ENCODE data around the gene GRIK3.

Gene GRIK3

GRCh38 chr1:36784147-36784859 is 250.0 kb downstream of the GRIK3 start:
- H3K4me2 ChIP-seq (ENCODE audit: low read length) = no peak overlapping the region
- no peaks in the 10 kb centered on the region for H3K4me1 ChIP-seq (ENCODE audit: control insufficient read depth, low read length)
- H3K9me2 ChIP-seq (replicated peaks; ENCODE audit: control insufficient read depth, low read length) = no peaks in the 10 kb centered on the region
- H3K27ac ChIP-seq (ENCODE audit: low read depth, low read length) = no peak overlapping the region
- H3K79me2 ChIP-seq (ENCODE audit: control insufficient read depth, low read length) = no peaks in the 10 kb centered on the region
- no peaks in the 10 kb centered on the region for H3K9me3 ChIP-seq (ENCODE audit: control insufficient read depth, insufficient read depth, low read length)
- no peaks in the 10 kb centered on the region for H3K36me3 ChIP-seq (ENCODE audit: control insufficient read depth, low read length)
- peaks cover 8% of the 10 kb centered on the region; the same call in 1 of the 2 replicates for H3K27me3 ChIP-seq (ENCODE audit: control insufficient read depth, low read length)
- H3K4me3 ChIP-seq (ENCODE audit: low read length) = no peak overlapping the region
- no peaks in the 10 kb centered on the region for H3F3A ChIP-seq (ENCODE audit: control insufficient read depth, insufficient read depth)
- TF ChIP-seq CTCF (IDR thresholded peaks at IDR 0.05; ENCODE audit: low read depth, low read length, poor library complexity, severe bottlenecking) (no peak), EZH2phosphoT487 (IDR thresholded peaks at IDR 0.05; ENCODE audit: borderline replicate concordance, low read length) (no peak)
- no peaks in the 10 kb centered on the region for H4K20me1 ChIP-seq (ENCODE audit: control insufficient read depth, insufficient read depth, low read depth, low read length)

- Histone ChIP-seq H3K9me2 (replicated peaks; ENCODE audit: control insufficient read depth, low read length) (no peaks in the 10 kb centered on the region), H3K9me3 (ENCODE audit: control insufficient read depth, insufficient read depth, low read length) (no peaks in the 10 kb centered on the region), H3K4me1 (ENCODE audit: control insufficient read depth, low read length) (no peaks in the 10 kb centered on the region), H3K79me2 (ENCODE audit: control insufficient read depth, low read length) (no peaks in the 10 kb centered on the region), H3K4me2 (ENCODE audit: low read length) (no peak overlapping the region), H3F3A (ENCODE audit: control insufficient read depth, insufficient read depth) (no peaks in the 10 kb centered on the region), H3K4me3 (ENCODE audit: low read length) (no peak overlapping the region), H4K20me1 (ENCODE audit: control insufficient read depth, insufficient read depth, low read depth, low read length) (no peaks in the 10 kb centered on the region), H3K27me3 (ENCODE audit: control insufficient read depth, low read length) (peaks cover 8% of the 10 kb centered on the region; the same call in 1 of the 2 replicates), H3K27ac (ENCODE audit: low read depth, low read length) (no peak overlapping the region), H3K36me3 (ENCODE audit: control insufficient read depth, low read length) (no peaks in the 10 kb centered on the region)
- TF ChIP-seq EZH2phosphoT487 (IDR thresholded peaks at IDR 0.05; ENCODE audit: borderline replicate concordance, low read length) (no peak), CTCF (IDR thresholded peaks at IDR 0.05; ENCODE audit: low read depth, low read length, poor library complexity, severe bottlenecking) (no peak)
Observed at GRCh38 chr1:36783475-36783874, 250.8 kb downstream of the GRIK3 start.

- H3K36me3 ChIP-seq (ENCODE audit: control insufficient read depth, low read length) = no peaks in the 10 kb centered on the region
- H4K20me1 ChIP-seq (ENCODE audit: control insufficient read depth, insufficient read depth, low read depth, low read length) = no peaks in the 10 kb centered on the region
- H3K4me3 ChIP-seq (ENCODE audit: low read length) = no peak overlapping the region
- H3K4me2 ChIP-seq (ENCODE audit: low read length) = no peak overlapping the region
- H3K79me2 ChIP-seq (ENCODE audit: control insufficient read depth, low read length) = no peaks in the 10 kb centered on the region
- no peaks in the 10 kb centered on the region for H3K4me1 ChIP-seq (ENCODE audit: control insufficient read depth, low read length)
- no peaks in the 10 kb centered on the region for H3K9me3 ChIP-seq (ENCODE audit: control insufficient read depth, insufficient read depth, low read length)
- peaks cover 8% of the 10 kb centered on the region; the same call in 1 of the 2 replicates for H3K27me3 ChIP-seq (ENCODE audit: control insufficient read depth, low read length)
- no peak overlapping the region for H3K27ac ChIP-seq (ENCODE audit: low read depth, low read length)
- TF ChIP-seq EZH2phosphoT487 (IDR thresholded peaks at IDR 0.05; ENCODE audit: borderline replicate concordance, low read length) = no peak
- no peak for TF ChIP-seq CTCF (IDR thresholded peaks at IDR 0.05; ENCODE audit: low read depth, low read length, poor library complexity, severe bottlenecking)
- H3F3A ChIP-seq (ENCODE audit: control insufficient read depth, insufficient read depth) = no peaks in the 10 kb centered on the region
- H3K9me2 ChIP-seq (replicated peaks; ENCODE audit: control insufficient read depth, low read length) = no peaks in the 10 kb centered on the region
Observed at GRCh38 chr1:36782785-36783184, 251.5 kb downstream of the GRIK3 start.

All from DOHH2 (cell line).